Upper lobe of left lung (tissue), 4 donors: ENCODE measurements around the gene SUPT4H1.

Source experiments
- CTCF ChIP-seq, 6 experiments: fragments of 450-650 bp in 4 of 6; fragments of 200-600 bp in 2 of 6; sonication (generic) in 2 of 6; IDR thresholded peaks; one replicate each; pipeline ENCODE4 v1.5.1; 2016 to 2019; ENCODE audit warnings: antibody characterized with exemption in 6 of 6
- EP300 ChIP-seq, 4 donors: sonication (generic); formaldehyde crosslinking; IDR thresholded peaks; one replicate each; pipeline ENCODE4 v1.5.1; 2017; ENCODE audit warnings: antibody characterized with exemption in 4 of 4, control low read depth in 2 of 4
- POLR2A ChIP-seq, 4 donors: fragments of 450-650 bp; IDR thresholded peaks; one replicate each; pipeline ENCODE4 v1.5.1; 2016 to 2017; ENCODE audit warnings: antibody characterized with exemption in 4 of 4, mild to moderate bottlenecking in 2 of 4
- POLR2AphosphoS5 ChIP-seq, 2 donors: sonication (generic); formaldehyde crosslinking; IDR thresholded peaks; one replicate each; pipeline ENCODE4 v1.5.1; 2017; ENCODE audit warnings: antibody characterized with exemption in 2 of 2

DNA sequence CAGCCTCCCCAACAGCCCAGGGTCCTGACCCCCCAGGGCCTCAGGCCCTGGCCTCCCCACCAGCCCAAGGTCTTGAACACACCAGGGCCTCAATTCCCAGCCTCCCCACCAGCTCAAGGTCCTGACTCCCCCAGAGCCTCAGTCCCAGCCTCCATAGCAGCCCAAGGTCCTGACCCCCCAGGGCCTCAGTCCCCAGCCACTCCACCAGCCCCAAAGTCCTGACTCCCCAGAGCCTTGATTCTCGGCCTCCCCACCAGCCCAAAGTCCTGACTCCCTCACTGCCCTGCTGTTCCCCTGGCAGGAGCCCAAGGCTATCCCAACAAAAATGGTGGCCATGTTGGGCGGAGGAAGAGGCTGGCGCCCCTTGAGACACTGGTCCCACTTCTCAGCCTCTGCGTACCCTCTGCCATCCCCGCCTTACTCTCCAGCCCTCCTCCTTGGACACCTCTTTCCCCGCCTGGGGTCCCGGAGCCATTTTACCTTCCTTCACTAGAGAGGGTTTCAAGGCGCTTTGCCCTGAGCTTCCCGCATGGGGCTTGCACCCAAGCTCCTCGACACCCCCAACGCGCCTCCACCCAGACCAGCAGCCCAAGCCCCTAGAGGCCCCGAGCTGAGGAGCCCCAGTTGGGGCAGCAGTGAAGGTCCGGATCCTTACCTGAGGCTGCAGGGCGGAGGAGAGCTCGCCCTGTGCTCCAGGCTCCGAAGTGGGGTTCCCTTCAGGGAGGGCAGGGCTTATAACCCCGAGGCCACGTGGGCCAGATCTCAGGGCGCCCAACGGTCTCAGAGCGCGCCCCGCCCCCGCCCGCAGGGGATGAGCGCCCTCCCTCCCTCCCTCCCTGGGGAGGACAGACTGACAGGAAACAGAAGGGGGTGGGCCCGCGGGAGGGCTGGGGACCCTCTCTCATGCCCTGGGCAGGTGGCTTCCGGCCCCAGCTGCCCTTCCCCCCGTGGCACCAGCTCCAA, 19.9 kb downstream of the SUPT4H1 start:
- no peak for TF ChIP-seq CTCF (IDR thresholded peaks at IDR 0.05)
- TF ChIP-seq EP300 (IDR thresholded peaks at IDR 0.05) = no peak
- TF ChIP-seq POLR2A (IDR thresholded peaks at IDR 0.05) = peak in 3 of 4 donors; percentile 78 to 98 (median 86)
- TF ChIP-seq POLR2AphosphoS5 (IDR thresholded peaks at IDR 0.05) = peak; percentile 93 to 97
